ENCODE results near the gene STOX1.

DNA sequence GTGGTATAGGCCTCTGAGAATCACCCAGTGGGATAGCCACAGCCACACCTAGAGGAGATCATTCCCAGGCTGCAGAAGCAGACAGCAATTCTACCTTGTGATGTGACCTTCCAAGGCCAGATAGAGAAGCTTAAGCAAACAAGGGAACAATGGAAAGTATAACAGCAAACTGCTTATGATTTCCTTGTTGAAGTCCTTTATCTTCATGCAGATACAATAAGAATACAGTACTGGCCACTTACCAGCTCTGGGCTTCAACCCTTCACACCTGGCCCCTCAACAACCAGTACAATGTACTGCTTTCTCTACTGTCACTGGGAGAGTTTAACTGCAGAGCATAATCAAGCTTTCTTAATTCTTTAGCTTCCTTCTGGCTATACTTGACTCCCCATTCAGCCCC lies 51.2 kb downstream of the STOX1 start:
- no peak for TF ChIP-seq POLR2A (IDR thresholded peaks at IDR 0.05; ENCODE audit: borderline replicate concordance, extremely low read depth, insufficient read depth, insufficient read length)
- TF ChIP-seq, protein P1, sequence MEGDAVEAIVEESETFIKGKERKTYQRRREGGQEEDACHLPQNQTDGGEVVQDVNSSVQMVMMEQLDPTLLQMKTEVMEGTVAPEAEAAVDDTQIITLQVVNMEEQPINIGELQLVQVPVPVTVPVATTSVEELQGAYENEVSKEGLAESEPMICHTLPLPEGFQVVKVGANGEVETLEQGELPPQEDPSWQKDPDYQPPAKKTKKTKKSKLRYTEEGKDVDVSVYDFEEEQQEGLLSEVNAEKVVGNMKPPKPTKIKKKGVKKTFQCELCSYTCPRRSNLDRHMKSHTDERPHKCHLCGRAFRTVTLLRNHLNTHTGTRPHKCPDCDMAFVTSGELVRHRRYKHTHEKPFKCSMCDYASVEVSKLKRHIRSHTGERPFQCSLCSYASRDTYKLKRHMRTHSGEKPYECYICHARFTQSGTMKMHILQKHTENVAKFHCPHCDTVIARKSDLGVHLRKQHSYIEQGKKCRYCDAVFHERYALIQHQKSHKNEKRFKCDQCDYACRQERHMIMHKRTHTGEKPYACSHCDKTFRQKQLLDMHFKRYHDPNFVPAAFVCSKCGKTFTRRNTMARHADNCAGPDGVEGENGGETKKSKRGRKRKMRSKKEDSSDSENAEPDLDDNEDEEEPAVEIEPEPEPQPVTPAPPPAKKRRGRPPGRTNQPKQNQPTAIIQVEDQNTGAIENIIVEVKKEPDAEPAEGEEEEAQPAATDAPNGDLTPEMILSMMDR (IDR thresholded peaks at IDR 0.05 in 2 of 3, conservative IDR thresholded peaks at IDR 0.05 in 1 of 3; ENCODE audit: borderline replicate concordance in 1 of 3, insufficient read depth in 1 of 3, low read depth in 2 of 3, low read length in 2 of 3): no peak
- no peak for TF ChIP-seq EZH2 (IDR thresholded peaks at IDR 0.05)
- TF ChIP-seq ZNF274 (IDR thresholded peaks at IDR 0.05; ENCODE audit: low read depth, low read length): no peak
- no peak for TF ChIP-seq POLR2AphosphoS5 (IDR thresholded peaks at IDR 0.05; ENCODE audit: low read depth, low read length)
- TF ChIP-seq, protein P2, sequence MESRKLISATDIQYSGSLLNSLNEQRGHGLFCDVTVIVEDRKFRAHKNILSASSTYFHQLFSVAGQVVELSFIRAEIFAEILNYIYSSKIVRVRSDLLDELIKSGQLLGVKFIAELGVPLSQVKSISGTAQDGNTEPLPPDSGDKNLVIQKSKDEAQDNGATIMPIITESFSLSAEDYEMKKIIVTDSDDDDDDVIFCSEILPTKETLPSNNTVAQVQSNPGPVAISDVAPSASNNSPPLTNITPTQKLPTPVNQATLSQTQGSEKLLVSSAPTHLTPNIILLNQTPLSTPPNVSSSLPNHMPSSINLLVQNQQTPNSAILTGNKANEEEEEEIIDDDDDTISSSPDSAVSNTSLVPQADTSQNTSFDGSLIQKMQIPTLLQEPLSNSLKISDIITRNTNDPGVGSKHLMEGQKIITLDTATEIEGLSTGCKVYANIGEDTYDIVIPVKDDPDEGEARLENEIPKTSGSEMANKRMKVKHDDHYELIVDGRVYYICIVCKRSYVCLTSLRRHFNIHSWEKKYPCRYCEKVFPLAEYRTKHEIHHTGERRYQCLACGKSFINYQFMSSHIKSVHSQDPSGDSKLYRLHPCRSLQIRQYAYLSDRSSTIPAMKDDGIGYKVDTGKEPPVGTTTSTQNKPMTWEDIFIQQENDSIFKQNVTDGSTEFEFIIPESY (IDR thresholded peaks at IDR 0.05; ENCODE audit: extremely low read depth, insufficient replicate concordance, low read length): no peak
- no peak for TF ChIP-seq ELF1 (IDR thresholded peaks at IDR 0.05; ENCODE audit: borderline replicate concordance, low read depth)

All from HCT116 (cell line).